SK-MEL-5 (cell line): ENCODE data around the gene METTL26. TPM values are rescaled to one million over a fixed set of nuclear protein-coding genes. Genes with fewer than 3 reads are reported as not detected.

Experiments used
- total RNA-seq: library from RNA; depleted of rRNA; stranded (reverse); fragments of >200 nt; shearing (Covaris generic); gene quantifications from 2 replicates; pipeline ENCODE4 v1.2.3, GENCODE V29; 2014; rRNA removed

METTL26 gene
- total RNA-seq, 1 experiment from 2014 or later, result 54.3 TPM

Other genes starting within 250 kb of the METTL26 start
- gene NME4, start 239.1 kb downstream of the METTL26 start, total RNA-seq, result 176 and 197 TPM in 2 replicates
- 11.9 and 12.5 TPM in 2 replicates for gene DECR2, start 234.4 kb downstream of the METTL26 start, total RNA-seq
- 10.0 and 10.5 TPM in 2 replicates for gene RAB11FIP3, start 210.7 kb downstream of the METTL26 start, total RNA-seq
- 15.4 and 15.6 TPM in 2 replicates for gene CAPN15, start 108.6 kb downstream of the METTL26 start, total RNA-seq
- not detected in 2 replicates for gene PRR35, start 75.9 kb downstream of the METTL26 start, total RNA-seq
- gene NHLRC4, start 69.3 kb downstream of the METTL26 start, total RNA-seq, result 0.56 and 1.1 TPM in 2 replicates
- gene PIGQ, start 66.3 kb downstream of the METTL26 start, total RNA-seq, result 24.5 and 24.7 TPM in 2 replicates
- 9.3 and 9.6 TPM in 2 replicates for gene RAB40C, start 46.2 kb downstream of the METTL26 start, total RNA-seq
- gene WFIKKN1, start 5.3 kb downstream of the METTL26 start, total RNA-seq, result 0.05 TPM in 2 replicates
- 34.4 and 37.8 TPM in 2 replicates for gene MCRIP2, start 5.5 kb upstream of the METTL26 start, total RNA-seq
- 10.3 and 12.4 TPM in 2 replicates for gene WDR90, start 13.1 kb upstream of the METTL26 start, total RNA-seq
- gene RHOT2, start 31.8 kb upstream of the METTL26 start, total RNA-seq, result 39.7 and 42.7 TPM in 2 replicates
- 0.19 and 0.34 TPM in 2 replicates for gene RHBDL1, start 39.4 kb upstream of the METTL26 start, total RNA-seq
- 112 and 126 TPM in 2 replicates for gene STUB1, start 44.1 kb upstream of the METTL26 start, total RNA-seq
- gene JMJD8, start 48.0 kb upstream of the METTL26 start, total RNA-seq, result 44.7 and 52.0 TPM in 2 replicates
- 1.6 and 2.3 TPM in 2 replicates for gene WDR24, start 54.1 kb upstream of the METTL26 start, total RNA-seq
- 6.6 and 7.3 TPM in 2 replicates for gene FBXL16, start 69.5 kb upstream of the METTL26 start, total RNA-seq
- gene METRN, start 78.8 kb upstream of the METTL26 start, total RNA-seq, result 133 and 138 TPM in 2 replicates
- gene ANTKMT, start 84.8 kb upstream of the METTL26 start, total RNA-seq, result 18.6 and 18.7 TPM in 2 replicates
- gene CCDC78, start 90.1 kb upstream of the METTL26 start, total RNA-seq, result 17.7 and 18.1 TPM in 2 replicates
- 17.9 and 23.3 TPM in 2 replicates for gene HAGHL, start 90.8 kb upstream of the METTL26 start, total RNA-seq
- 28.6 and 34.3 TPM in 2 replicates for gene CIAO3, start 104.7 kb upstream of the METTL26 start, total RNA-seq
- gene MSLN, start 124.4 kb upstream of the METTL26 start, total RNA-seq, result not detected in 2 replicates
- gene RPUSD1, start 152.1 kb upstream of the METTL26 start, total RNA-seq, result 32.6 and 36.9 TPM in 2 replicates
- 6.6 and 7.6 TPM in 2 replicates for gene CHTF18, start 152.3 kb upstream of the METTL26 start, total RNA-seq
- not detected in 2 replicates for gene GNG13, start 164.4 kb upstream of the METTL26 start, total RNA-seq